EL (cell line): Measurements from ENCODE around the gene GARRE1.
A peak's percentile ranks its signal among the peaks of the same experiment; 100 is the strongest.
"Not testable (repeated sequence)": the region's sequence is repeated elsewhere in the genome, so short reads cannot be mapped to it uniquely, and the experiment has no call there.

Source experiments
- DNase-seq: peaks from one replicate; pipeline ENCODE4 v3.0.0-alpha.2; 2016

Gene GARRE1, protein sequence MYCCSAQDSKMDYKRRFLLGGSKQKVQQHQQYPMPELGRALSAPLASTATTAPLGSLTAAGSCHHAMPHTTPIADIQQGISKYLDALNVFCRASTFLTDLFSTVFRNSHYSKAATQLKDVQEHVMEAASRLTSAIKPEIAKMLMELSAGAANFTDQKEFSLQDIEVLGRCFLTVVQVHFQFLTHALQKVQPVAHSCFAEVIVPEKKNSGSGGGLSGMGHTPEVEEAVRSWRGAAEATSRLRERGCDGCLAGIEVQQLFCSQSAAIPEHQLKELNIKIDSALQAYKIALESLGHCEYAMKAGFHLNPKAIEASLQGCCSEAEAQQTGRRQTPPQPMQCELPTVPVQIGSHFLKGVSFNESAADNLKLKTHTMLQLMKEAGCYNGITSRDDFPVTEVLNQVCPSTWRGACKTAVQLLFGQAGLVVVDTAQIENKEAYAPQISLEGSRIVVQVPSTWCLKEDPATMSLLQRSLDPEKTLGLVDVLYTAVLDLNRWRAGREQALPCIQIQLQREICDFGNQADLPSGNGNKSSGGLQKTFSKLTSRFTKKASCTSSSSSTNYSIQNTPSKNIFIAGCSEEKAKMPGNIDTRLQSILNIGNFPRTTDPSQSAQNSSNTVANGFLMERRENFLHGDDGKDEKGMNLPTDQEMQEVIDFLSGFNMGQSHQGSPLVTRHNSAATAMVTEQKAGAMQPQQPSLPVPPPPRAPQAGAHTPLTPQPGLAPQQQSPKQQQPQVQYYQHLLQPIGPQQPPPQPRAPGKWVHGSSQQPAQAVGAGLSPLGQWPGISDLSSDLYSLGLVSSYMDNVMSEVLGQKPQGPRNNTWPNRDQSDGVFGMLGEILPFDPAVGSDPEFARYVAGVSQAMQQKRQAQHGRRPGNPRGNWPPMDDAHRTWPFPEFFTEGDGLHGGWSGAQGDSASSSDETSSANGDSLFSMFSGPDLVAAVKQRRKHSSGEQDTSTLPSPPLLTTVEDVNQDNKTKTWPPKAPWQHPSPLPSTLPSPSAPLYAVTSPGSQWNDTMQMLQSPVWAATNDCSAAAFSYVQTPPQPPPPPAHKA (N-terminal part only)

GRCh38 chr19:34254046-34254697 lies at the start of gene GARRE1:
TSS of gene GARRE1 (plus strand) at chr19:34254554. CDS start at chr19:34300474, 45,920 bp downstream.
- DNase-seq = peak; percentile 63

- not testable (repeated sequence) for DNase-seq
Measured at GRCh38 chr19:34205324-34205723, 49.0 kb upstream of the GARRE1 start.

GRCh38 chr19:34208291-34208884 lies 46.0 kb upstream of the GARRE1 start:
- no peak for DNase-seq

- no peak for DNase-seq
Measured at GRCh38 chr19:34209726-34210125, 44.6 kb upstream of the GARRE1 start.

- DNase-seq = no peak
Measured at GRCh38 chr19:34213283-34213682, 41.1 kb upstream of the GARRE1 start.

- DNase-seq = no peak
Measured at GRCh38 chr19:34214040-34214439, 40.3 kb upstream of the GARRE1 start.

DNA sequence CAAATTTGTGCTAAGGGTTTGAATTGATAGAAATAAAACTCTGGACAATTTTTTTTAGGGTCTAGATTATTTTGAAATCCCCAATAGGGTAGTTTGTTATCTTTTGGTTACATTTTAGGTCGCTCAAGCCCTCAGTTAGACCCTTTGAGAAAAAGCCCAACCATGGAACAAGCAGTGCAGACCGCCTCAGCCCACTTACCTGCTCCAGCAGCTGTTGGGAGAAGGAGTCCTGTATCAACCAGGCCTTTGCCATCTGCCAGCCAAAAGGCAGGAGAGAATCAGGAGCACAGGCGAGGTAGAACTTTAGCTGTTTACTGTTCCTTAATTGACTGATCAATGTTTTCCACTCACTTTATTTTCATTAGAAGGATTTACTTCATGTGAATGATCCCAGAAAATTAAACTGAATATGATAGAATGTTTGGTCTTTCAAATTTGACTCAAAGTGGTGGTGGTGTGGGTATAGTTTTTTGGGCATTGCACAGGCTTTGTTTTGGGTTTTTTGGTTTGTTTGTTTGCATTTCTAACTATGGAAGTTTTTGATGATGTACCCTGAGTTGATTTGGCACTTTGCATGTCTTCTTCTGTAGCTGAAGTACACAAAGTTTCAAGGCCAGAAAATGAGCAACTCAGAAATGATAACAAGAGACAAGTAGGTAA lies 39.2 kb upstream of the GARRE1 start:
- no peak for DNase-seq

DNA sequence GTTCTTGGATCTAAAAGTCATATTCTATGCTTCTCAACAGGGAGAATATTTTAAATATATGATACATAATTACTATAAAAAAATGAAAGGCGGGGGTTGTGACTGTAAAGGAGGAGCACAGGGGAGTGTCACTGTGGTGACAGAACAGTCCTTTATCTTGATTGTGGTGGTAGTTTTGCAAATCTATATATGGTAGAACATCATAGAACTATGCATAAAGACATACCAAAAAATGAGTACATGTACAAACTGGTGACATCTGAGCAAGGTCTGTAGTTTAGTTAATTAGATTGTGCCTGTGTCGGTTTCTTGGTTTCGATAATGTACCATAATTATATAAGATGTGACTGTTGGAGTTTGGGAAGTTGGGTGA lies 38.7 kb upstream of the GARRE1 start:
- no peak for DNase-seq

GRCh38 chr19:34216745-34217219 lies 37.6 kb upstream of the GARRE1 start:
- DNase-seq = not testable (repeated sequence)

GRCh38 chr19:34217952-34218817 lies 36.2 kb upstream of the GARRE1 start:
- peak; percentile 96 for DNase-seq

DNA sequence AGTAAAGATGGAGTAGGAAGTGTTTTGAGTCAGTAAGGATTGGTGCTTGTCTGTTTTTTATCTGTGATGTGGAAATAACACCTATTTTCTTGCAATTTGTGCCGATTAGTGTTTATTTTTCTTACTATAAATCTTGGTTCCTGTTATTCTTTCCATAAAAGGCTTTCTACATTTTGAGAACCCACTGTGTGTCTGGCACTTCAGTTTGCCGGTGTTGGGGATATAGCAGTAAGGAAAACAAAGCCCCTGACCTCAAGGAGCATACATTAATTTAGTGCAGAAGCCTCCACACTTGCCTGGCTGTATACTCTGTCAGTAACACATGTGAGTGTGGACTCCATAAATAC lies 35.6 kb upstream of the GARRE1 start:
- DNase-seq = no peak

DNA sequence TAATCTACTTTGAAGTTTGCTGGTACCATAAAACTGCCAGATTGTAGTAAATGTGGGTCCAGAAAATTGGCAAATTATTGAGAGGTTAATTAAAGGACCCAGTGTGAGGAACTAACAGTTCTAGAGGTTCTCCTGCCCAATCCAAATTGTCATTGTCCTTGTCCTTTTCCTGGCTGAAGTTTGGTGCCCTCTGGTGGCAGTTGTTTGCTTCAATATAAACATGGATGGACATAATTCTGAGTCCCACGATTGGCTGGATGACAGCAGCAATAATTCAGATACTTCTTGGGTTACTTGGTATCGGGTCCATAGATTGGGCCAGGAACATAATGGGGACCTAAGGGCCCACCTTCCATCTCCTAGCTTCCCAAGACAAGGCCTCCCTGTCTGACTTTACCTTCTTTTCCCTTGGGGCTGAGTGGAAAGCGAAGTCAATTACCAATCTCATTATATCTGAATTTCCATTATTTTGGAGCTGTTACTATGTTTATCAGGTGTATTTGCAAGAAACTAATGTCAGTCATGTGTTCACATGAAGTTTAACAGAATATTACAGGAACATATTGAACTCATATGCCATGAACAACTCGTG lies 33.8 kb upstream of the GARRE1 start:
- DNase-seq = peak; percentile 68

- no peak for DNase-seq
Measured at GRCh38 chr19:34222386-34222785, 32.0 kb upstream of the GARRE1 start.

DNA sequence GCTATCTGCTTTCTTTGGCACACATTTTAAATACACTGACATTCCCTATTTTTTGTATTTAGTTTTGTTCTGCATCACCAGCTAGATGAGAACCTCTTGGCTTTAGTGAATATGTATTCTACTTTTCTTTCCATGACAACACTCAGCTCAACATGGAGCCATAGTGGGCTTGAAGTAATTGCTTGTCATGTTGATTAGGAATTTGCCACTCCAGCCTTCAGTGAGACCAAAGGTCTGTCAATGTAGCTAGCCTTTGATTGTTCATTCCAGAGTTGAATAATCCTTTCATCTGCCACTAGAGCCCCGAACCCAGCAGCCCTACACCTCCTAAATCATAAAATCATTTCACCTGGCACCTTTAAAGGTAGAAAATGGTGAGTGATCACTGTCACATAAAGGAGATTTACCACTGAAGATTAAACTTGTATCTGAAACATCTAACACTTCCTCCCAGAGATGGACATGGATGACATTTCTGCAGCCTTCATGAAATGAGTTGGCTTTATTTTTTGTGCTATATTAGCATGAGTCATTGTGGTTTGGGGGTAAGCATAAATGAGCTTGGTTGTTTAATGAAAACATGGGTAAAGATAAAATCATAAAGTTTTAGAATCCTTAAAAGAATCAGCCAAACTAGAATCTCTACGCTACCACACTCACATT lies 29.2 kb upstream of the GARRE1 start:
- peak; percentile 58 for DNase-seq

DNA sequence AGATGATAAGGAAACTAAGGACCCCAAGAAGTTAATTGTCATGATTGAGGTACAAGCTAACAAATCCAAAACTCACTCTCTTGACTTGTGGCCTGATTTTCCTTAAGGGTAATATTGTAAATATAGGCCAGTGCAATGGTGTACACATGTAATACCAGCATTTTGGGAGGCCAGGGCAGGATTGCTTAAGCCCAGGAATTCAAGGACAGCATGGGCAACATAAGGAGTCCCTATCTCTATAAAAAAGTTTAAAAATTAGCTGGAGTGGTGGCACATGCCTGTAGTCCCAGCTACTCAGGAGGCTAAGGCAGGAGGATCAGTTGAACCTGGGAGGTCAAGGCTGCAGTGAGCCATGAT lies 28.7 kb upstream of the GARRE1 start:
- DNase-seq = no peak

- no peak for DNase-seq
Measured at GRCh38 chr19:34226036-34226435, 28.3 kb upstream of the GARRE1 start.

GRCh38 chr19:34228347-34228746 lies 26.0 kb upstream of the GARRE1 start:
- DNase-seq = peak; percentile 26

DNA sequence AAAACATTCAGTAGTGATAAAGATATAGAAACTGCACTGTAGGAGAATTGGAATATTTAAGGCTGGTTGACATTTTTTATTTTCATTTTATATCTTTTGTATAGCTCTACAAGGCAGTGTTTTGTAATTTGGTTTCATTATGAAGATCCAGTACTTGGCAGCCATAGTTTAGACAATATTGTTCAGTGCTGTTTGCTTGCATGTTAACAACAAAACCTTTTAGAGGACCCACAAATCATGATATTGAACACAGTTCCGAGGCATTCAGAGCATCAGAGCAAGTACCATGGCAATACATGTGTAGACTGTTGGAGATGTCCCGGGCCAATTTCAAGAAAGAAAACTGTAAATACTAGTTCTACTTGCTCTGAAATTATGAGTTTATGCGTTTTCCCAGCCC lies 25.6 kb upstream of the GARRE1 start:
- DNase-seq = no peak

DNA sequence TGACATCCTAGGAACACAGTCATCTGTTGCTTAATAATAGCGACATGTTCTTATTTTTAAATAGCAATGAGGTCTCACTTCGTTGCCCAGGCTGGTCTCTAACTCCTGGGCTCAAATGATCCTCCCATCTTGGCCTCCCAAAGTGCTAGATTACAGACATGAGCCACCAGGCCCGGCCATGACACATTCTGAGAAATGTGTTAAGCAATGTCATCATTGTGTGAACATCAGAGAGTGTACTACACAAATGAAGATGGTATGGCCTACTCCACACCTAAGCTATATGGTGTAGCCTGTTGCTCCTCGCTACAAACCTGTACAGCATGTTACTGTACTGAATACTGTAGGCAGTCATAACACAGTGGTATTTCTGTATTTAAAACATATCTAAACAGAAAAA lies 24.6 kb upstream of the GARRE1 start:
- DNase-seq = no peak

- no peak for DNase-seq
Measured at GRCh38 chr19:34230820-34231219, 23.5 kb upstream of the GARRE1 start.
